HG02973 (cell line): ENCODE data around the gene C14orf119.

Experiments
- ATAC-seq: cut with Tn5 transposase; IDR thresholded peaks from one replicate; pipeline ENCODE4 v1.9.1; 2021; ENCODE audit warnings: moderate library complexity; ENCODE audit not compliant: unreplicated experiment

Gene C14orf119

DNA sequence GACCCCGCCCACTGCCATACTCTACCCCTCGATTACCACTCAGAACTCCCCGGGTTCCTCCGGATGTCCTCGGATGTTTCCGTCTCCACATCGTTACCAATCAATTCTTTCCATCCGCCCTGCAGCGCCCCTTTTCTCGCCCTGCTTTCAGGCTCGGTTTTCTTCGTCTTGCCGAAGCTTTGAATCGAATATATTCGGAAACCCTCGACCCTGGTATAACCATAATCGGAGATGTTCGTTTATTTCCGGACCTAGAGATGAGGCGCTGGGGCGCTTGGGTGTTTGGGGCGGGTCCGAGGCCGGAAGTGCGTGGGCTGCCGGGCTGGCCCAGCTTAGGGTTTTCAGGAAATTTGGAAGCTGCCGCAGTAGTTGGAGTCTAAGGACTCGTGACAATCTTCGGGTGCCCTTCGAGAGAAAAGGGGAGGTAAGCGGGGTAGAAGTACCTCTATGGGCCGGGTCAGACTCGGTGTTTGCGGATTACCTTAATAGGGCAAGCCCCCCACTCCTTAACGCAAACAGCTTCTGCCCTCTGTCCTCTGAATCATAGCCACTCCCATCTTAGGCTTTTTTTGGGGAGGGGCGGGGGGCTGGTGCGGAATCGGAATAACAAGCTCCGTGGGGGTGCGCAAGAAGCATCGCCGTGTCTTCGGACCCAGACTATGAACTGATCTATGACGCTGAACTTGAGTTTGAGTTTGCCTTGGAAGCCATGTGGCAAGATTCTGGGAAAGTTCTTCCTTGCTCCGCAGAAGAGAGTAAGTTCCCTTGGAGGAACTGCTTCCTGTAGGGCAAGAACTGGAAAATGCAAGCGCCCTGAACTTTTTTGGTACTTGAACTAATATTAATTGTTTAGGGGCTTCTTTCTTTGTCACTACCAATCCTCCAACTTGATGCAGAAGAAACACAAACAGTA lies at the start of gene C14orf119:
TSS of gene C14orf119 (plus strand) at position 310 of the 913 bp plus-strand sequence. CDS start 2,154 bp downstream, outside the sequence.
- ATAC-seq, result peak; percentile 89

GRCh38 chr14:23047034-23047634 lies 48.2 kb upstream of the C14orf119 start:
- no peak for ATAC-seq

GRCh38 chr14:23047751-23048693 lies 47.3 kb upstream of the C14orf119 start:
- ATAC-seq, result no peak

GRCh38 chr14:23049011-23049410 lies 46.3 kb upstream of the C14orf119 start:
- ATAC-seq, result no peak

- ATAC-seq, result no peak
These were observed 43.9 kb upstream of the C14orf119 start for GRCh38 chr14:23051141-23052057.

DNA sequence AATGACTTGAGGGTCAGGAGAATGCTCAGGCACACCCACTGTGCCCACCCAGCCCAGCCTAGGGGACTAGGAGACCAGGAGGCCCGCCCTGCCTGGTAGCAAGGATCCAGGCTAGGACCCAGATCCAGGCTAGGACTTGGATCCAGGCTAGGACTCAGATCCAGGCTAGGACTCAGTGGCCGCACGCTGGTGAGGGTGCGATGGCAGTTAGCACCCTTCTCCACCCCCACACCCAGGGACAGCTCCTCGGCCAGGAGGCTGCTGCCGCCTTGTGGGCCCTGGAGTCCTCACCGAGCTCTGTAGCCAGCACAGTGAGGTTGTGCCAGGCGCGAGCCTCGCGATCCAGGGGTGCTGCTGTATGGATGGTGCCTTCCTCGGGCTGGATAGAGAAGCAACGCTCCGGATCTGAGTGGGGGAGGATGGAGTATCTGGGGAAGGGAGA lies 43.1 kb upstream of the C14orf119 start:
- ATAC-seq, result no peak

- no peak for ATAC-seq
These were observed 42.6 kb upstream of the C14orf119 start for GRCh38 chr14:23052671-23053070.

DNA sequence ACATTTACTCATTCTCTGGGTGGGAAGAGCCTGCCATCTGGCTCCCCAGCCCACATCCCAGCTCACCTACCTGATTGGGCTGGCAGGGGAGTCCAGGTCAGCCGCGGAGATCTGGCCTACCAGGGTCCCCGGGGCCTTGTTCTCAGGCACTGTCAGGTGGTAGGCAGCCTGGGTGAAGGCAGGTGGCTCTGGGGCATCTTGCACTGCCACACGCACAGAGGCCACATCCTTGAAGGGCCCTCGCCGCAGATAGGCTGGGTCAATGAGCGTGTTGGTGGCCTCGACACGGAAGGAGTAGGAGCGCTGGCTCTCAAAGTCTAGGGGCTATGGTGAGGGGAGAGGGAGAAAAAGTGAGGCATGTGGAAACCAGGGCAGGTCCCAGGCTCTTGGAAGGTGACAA lies 41.9 kb upstream of the C14orf119 start:
- ATAC-seq, result no peak

DNA sequence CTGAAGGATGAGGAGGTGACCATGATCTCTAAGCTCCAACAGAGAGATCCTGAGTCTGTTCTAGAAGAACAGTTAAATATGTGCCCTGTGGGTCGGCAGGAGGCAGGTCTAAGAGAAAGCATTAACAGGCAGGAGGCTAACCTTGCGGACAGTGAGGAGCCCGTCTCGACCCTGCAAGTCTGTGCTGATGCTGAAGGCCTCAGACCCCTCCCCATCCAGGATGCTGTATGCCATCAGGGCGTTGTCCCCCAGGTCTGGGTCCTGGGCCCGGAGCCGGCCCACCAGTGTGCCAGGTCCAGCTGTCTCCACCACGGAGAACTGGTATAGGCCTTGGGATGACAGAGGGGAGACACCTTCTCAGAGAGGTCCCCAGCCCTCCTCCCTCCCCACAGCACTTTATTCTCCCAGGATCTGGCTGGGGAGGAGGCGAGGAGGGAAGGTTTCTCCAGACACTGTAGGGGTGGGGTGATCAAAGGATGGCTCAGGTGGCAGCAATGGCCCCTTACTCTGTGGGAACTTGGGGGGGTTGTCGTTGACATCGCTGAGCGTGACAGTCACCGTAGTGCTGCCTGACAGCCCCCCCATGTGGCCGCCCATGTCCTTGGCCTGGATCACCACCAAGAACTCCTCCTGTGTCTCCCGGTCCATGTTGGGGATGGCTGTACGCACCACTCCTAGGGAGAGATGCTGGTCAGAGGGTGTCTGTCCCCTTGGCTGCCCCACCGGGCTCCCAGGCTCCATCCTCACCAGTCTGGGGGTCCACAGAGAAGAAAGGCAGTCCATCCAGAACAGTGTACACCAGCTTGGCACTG lies 41.1 kb upstream of the C14orf119 start:
- no peak for ATAC-seq

DNA sequence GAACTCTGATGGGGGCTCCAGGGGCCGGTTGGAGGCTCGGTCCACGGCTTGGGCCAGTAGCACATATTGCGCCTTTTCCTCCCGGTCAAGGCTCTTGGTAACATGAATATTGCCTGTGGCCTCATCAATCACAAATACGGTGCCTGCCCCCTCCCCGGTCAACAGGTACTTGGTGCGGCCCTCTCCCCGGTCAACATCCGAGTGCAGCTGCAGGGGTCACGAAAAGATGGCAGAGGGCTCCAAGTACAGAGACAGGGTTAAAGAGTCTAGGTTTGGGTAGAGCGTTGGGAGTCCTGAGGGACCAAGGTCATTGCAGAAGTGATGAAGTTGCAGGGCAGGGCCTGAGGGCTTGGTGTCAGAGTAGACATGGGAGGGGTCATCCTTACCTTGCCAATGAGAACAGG lies 40.2 kb upstream of the C14orf119 start:
- no peak for ATAC-seq

- no peak for ATAC-seq
These were observed 39.6 kb upstream of the C14orf119 start for GRCh38 chr14:23055621-23056144.

DNA sequence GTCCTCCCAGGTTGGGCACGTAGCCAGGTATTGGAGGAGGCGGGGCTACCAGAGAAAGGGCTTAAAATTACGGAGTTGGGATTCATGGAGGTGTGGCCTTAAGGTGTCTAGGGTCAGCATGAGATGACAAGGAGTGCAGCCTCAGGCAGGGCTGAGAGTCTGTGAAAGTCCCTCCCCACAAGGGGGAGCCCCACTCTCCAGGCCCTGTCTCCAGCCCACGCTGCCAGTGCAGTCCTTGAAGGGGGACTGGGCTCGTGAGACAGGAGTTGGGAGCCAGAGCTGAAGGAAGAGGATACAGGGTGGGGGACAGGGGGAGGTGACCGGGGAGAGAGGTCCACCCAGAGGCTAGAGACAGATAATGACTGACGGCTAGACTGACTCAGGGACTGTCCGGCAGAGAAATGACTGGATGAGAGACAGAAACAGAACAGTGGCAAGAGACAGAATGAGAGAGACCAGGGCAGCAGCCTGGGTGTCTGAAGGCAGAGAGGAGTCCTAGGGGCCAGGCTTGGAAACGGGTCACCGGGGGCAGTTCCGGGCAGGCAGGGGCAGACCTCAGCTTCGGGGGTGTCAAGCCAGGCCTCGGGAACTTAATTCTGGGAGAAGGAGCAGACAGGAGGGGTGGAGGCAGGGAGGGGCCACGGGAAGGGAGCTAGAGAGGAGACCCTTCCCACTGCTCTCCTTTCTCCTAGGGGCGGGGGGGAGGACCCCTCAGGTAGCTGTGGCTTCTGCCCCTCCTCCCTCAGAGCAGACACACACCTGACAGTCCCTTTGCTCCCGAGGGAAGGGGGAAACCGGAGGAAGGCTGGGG lies 39.0 kb upstream of the C14orf119 start:
- peak; percentile 48 for ATAC-seq

GRCh38 chr14:23056956-23057756 lies 38.1 kb upstream of the C14orf119 start, which contains the start of gene CDH24:
TSS of gene CDH24 (minus strand) at chr14:23057520. CDS start at chr14:23055733, 1,787 bp downstream.
- peak; percentile 41 for ATAC-seq

- ATAC-seq, result peak; percentile 50
These were observed 37.3 kb upstream of the C14orf119 start for GRCh38 chr14:23057757-23058653.

DNA sequence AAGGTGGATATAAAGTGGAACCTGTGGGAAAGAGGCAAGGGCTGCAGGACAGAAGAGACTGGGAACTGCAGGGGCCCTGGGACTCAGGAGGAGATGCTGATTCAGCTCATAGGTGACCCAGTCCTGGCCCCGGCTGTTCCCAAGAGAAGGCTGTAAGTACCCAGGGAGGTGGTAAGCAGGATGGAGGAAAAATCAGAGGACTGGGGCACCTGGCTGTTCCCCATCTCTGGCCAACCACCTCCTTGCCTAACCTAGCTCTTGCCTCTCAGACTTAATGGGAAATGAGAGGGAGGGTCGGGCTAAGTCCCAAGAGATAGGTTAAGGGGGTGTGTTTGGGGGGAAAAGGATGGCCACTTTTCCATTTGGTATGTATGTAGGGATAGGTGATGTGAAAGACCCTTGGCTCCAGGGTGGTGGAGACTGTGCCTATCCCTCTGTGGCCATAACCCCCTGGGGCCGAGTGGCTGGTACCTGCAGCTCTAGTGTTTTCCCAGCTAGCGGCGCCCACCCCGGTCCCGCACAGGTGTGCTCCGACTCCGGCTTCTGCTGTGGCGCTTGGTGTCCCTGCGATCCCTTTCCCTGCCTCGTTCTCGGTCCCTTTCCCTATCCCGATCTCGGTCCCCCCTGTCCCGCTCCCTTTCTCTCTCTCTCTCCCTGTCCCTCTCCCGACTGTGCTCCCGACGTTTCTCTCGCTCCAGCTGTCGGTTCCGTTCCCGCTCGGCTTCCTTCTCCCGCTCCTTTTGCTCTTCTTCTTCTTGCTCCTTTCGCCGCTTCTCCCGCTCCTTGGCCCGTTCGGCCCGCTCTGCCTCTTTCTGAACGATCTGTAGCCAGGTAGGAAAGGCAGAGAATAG lies 36.4 kb upstream of the C14orf119 start:
- no peak for ATAC-seq
